ENCODE measurements around the gene KSR2. TPM values are rescaled to one million over a fixed set of nuclear protein-coding genes. Genes with fewer than 3 reads are reported as not detected.

Gene KSR2
- polyA plus RNA-seq, 3 donors: under 0.01 to 0.20 (median 0.01) TPM

GRCh38 chr12:117583677-117584225, 385.0 kb downstream of the KSR2 start:
- WGBS, 3 donors: 19 to 40% (median 21%) methylated on average over 12 of the region's 12 CpGs
- H3K27ac ChIP-seq (ENCODE audit: low read depth, low read length): no peak overlapping the region

- no peak overlapping the region for H3K27ac ChIP-seq (ENCODE audit: low read depth, low read length)
- 77 to 85% (median 81%) methylated on average over 2 of the region's 2 CpGs for WGBS, 3 donors
Measured at GRCh38 chr12:117583092-117583491, 385.7 kb downstream of the KSR2 start.

GRCh38 chr12:117582135-117582784, 386.5 kb downstream of the KSR2 start:
- 68 to 85% (median 69%) methylated on average over 10 of the region's 10 CpGs for WGBS, 3 donors
- H3K27ac ChIP-seq (ENCODE audit: low read depth, low read length): no peak overlapping the region

GRCh38 chr12:117580718-117581062, 388.1 kb downstream of the KSR2 start:
- no peak overlapping the region for H3K27ac ChIP-seq (ENCODE audit: low read depth, low read length)
- 10 to 33% (median 15%) methylated on average over 8 of the region's 8 CpGs for WGBS, 3 donors

GRCh38 chr12:117580015-117580717, 388.6 kb downstream of the KSR2 start:
- no peak overlapping the region for H3K27ac ChIP-seq (ENCODE audit: low read depth, low read length)
- 45 to 59% (median 51%) methylated on average over 8 of the region's 8 CpGs for WGBS, 3 donors

GRCh38 chr12:117577122-117577657, 391.6 kb downstream of the KSR2 start:
- WGBS, 3 donors: 71 to 80% (median 79%) methylated on average over 3 of the region's 3 CpGs

GRCh38 chr12:117576053-117576452, 392.7 kb downstream of the KSR2 start:
- WGBS, 3 donors: 71 to 80% (median 79%) methylated on average over 3 of the region's 3 CpGs
- no peak overlapping the region for H3K27ac ChIP-seq (ENCODE audit: low read depth, low read length)

More at GRCh38 chr12:117577122-117577657, 391.6 kb downstream of the KSR2 start:
- H3K27ac ChIP-seq (ENCODE audit: low read depth, low read length): no peak overlapping the region

- H3K27ac ChIP-seq (ENCODE audit: low read depth, low read length): no peak overlapping the region
- WGBS, 3 donors: 69 to 100% (median 88%) methylated on average over 2 of the region's 2 CpGs
Measured at GRCh38 chr12:117574655-117575054, 394.1 kb downstream of the KSR2 start.

- WGBS, 3 donors: 68 to 80% (median 79%) methylated on average over 4 of the region's 4 CpGs
- H3K27ac ChIP-seq (ENCODE audit: low read depth, low read length): no peak overlapping the region
Measured at GRCh38 chr12:117572755-117573154, 396.0 kb downstream of the KSR2 start.

- WGBS, 3 donors: 52 to 90% (median 55%) methylated on average over 3 of the region's 3 CpGs
- no peak overlapping the region for H3K27ac ChIP-seq (ENCODE audit: low read depth, low read length)
Measured at GRCh38 chr12:117571321-117571720, 397.5 kb downstream of the KSR2 start.

- 89 to 94% (median 92%) methylated on average over 6 of the region's 6 CpGs for WGBS, 3 donors
- H3K27ac ChIP-seq (ENCODE audit: low read depth, low read length): no peak overlapping the region
Measured at GRCh38 chr12:117570608-117571007, 398.2 kb downstream of the KSR2 start.

- no peak overlapping the region for H3K27ac ChIP-seq (ENCODE audit: low read depth, low read length)
- 65 to 75% (median 67%) methylated on average over 9 of the region's 9 CpGs for WGBS, 3 donors
Measured at GRCh38 chr12:117567644-117568216, 401.1 kb downstream of the KSR2 start.

- WGBS, 3 donors: 49 to 75% (median 54%) methylated on average over 9 of the region's 9 CpGs
Measured at GRCh38 chr12:117564881-117565280, 403.9 kb downstream of the KSR2 start.

GRCh38 chr12:117563706-117564105, 405.1 kb downstream of the KSR2 start:
- no peak overlapping the region for H3K27ac ChIP-seq (ENCODE audit: low read depth, low read length)
- 66 to 71% (median 68%) methylated on average over 2 of the region's 2 CpGs for WGBS, 3 donors

More at GRCh38 chr12:117564881-117565280, 403.9 kb downstream of the KSR2 start:
- H3K27ac ChIP-seq (ENCODE audit: low read depth, low read length): no peak overlapping the region

- no peak overlapping the region for H3K27ac ChIP-seq (ENCODE audit: low read depth, low read length)
- 48 to 78% (median 56%) methylated on average over 5 of the region's 5 CpGs for WGBS, 3 donors
Measured at GRCh38 chr12:117563007-117563406, 405.8 kb downstream of the KSR2 start.

GRCh38 chr12:117561990-117562389, 406.8 kb downstream of the KSR2 start:
- H3K27ac ChIP-seq (ENCODE audit: low read depth, low read length): no peak overlapping the region
- 42 to 72% (median 55%) methylated on average over 2 of the region's 2 CpGs for WGBS, 3 donors

- H3K27ac ChIP-seq (ENCODE audit: low read depth, low read length): no peak overlapping the region
Measured at GRCh38 chr12:117559978-117560377, 408.8 kb downstream of the KSR2 start.

GRCh38 chr12:117555889-117556288, 412.9 kb downstream of the KSR2 start:
- H3K27ac ChIP-seq (ENCODE audit: low read depth, low read length): no peak overlapping the region
- 82 to 84% (median 82%) methylated on average over 5 of the region's 5 CpGs for WGBS, 3 donors

- 73 to 90% (median 86%) methylated on average over 5 of the region's 5 CpGs for WGBS, 3 donors
- no peak overlapping the region for H3K27ac ChIP-seq (ENCODE audit: low read depth, low read length)
Measured at GRCh38 chr12:117552971-117553370, 415.8 kb downstream of the KSR2 start.

All from adipose tissue (tissue), 3 donors.